A204.1 (cell line): ENCODE measurements around the gene PET100.

Experiments used
- FAIRE-seq: peaks from 2 replicates; lab custom pipeline; 2012; peaks lifted over from hg19 to GRCh38; lab: Jason Lieb, UNC

The PET100 gene

GRCh38 chr19:7612282-7613274 lies 17.0 kb upstream of the PET100 start:
- FAIRE-seq, result no peak

- FAIRE-seq, result no peak
These were observed 14.5 kb upstream of the PET100 start for GRCh38 chr19:7614859-7615741.

DNA sequence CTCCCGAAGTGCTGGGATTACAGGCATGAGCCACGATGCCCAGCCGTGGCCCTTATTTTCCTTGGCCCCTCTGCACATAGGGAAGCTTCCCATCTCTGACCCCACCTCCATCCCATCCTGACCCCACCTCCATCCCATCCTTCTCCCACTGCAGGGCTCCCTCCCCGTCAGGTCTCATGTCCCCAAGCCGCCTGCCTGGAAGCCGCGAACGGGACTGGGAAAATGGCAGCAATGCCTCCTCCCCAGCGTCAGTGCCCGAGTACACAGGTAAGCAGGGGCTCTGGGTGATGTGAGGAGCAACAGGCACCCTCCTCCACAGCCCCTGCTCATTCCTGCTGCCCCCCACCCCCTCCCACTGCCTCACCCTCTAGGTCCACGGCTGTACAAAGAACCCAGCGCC lies 12.4 kb upstream of the PET100 start:
- FAIRE-seq, result no peak

- FAIRE-seq, result no peak
These were observed 11.9 kb upstream of the PET100 start for GRCh38 chr19:7617735-7618134.

- no peak for FAIRE-seq
These were observed 11.2 kb upstream of the PET100 start for GRCh38 chr19:7618348-7618747.

GRCh38 chr19:7618771-7619510 lies 10.7 kb upstream of the PET100 start:
- no peak for FAIRE-seq

GRCh38 chr19:7619671-7620441 lies 9.7 kb upstream of the PET100 start:
- FAIRE-seq, result no peak

DNA sequence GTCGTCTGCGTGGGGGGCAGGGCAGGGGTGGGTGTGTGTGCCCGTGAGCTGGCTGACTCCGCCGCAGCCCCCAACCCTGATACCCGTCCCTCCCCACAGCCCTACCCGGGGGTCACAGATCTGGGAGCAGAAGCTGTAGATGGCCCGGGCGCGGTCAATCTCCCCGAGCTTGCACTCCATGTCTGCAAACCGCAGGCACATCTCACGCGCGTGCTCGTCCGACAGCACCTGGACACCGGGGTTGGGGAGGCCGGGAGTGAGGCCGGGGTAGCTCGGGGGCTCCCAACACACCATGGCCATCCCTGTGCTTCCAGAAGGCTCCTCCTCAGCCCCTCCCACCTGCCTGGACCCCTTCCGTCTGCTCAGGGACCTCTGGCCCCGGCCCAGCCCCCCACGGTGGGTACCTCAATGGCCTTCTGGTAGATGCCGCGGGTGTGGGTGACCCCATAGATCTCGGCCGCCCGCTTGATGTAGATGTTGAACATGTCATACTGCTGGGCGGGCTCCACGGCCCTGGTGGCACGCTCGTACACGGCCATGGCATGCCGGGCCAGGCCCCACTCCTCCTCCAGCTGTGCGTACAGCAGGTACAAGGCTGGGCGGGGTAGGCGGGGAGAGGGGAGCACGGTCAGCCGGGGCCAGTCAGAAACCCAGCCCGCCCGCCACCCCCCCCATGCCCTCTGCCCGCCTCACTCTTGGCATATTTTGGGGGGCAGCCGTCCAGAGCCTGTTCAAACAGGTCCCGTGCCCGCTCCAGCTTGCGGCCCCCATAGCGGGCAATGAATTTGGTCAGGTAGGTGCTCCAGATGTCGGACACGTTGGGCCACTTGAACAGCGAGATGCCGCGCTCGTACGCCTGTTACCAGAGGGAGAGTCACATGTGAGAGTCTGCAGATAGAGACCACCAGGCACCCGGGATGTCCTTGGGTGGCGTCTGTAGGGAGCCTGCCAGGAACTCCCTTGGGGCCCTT lies 8.9 kb upstream of the PET100 start:
- FAIRE-seq, result no peak

- FAIRE-seq, result no peak
These were observed 6.5 kb upstream of the PET100 start for GRCh38 chr19:7622933-7623685.

DNA sequence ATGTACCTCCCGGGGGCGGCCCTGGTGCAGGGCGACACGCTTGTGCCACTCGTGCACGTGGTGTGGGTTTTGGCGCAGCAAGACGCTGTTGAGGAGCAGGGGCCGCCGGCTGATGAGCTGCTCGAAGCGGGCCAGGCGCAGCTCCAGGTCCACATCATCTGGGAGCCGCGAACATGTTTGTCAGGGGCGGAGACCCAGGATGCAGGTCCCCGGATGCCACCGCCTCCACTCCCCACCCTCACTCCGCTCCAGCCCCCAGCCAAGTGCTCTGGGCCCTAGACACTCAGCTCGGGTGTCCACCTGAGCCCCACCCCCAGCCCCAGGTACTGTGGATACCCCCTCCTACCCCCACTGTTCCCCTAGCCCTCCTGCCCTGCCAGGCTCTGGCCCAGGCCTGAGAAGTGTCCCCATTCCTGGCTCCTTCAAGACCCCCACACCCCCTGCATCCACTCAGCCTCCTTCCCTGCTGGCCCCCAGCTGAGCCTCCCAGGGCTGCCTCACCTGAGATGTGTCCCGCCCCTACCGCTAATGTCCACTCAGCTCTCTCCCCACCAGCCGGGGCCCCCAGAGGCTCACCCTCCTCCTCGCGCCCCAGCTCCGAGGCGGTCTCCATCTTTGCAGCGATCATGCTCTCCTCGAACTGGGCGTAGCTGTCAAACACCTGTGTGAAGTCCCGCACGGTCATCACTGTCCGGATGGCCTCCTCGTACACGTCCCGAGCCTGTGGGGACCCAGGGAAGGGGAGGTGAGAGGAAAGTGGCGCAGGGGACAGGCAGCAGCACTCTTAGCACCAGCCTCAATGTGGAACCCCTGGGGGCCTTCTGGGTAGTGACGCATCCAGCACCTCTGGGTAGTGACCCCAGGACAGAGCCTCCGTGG lies 5.6 kb upstream of the PET100 start:
- FAIRE-seq, result no peak

- no peak for FAIRE-seq
These were observed 4.8 kb upstream of the PET100 start for GRCh38 chr19:7624810-7625209.

DNA sequence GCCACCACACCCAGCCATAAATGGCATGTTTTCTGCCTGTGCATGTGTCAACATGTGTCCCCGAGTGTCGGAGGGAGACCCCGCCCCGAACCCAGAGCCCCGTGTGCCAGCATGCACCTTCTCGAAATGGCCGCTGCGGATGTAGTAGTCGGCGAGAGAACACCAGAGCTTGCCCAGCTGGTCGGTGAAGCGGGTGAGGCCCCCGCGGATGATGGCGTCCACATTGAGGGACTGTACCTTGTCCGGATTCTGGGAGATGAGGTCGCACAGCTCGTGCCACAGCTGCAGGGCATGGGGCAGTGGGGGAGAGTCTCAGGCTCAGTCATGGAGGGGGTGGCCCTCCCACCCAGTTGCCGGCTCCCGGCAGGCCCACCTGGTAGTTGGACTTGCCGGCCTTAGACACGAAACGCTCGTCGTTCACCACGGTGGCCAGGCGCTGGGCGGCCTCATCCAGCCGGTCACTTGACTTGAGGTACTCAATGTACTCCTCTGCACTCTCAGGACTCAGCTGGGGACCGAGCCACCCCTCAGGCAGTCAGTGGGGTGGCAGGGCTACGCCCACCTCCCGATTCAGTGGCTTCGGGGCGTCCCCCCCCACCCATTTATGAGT lies 3.7 kb upstream of the PET100 start:
- FAIRE-seq, result no peak

GRCh38 chr19:7627166-7627565 lies 2.4 kb upstream of the PET100 start:
- FAIRE-seq, result no peak

DNA sequence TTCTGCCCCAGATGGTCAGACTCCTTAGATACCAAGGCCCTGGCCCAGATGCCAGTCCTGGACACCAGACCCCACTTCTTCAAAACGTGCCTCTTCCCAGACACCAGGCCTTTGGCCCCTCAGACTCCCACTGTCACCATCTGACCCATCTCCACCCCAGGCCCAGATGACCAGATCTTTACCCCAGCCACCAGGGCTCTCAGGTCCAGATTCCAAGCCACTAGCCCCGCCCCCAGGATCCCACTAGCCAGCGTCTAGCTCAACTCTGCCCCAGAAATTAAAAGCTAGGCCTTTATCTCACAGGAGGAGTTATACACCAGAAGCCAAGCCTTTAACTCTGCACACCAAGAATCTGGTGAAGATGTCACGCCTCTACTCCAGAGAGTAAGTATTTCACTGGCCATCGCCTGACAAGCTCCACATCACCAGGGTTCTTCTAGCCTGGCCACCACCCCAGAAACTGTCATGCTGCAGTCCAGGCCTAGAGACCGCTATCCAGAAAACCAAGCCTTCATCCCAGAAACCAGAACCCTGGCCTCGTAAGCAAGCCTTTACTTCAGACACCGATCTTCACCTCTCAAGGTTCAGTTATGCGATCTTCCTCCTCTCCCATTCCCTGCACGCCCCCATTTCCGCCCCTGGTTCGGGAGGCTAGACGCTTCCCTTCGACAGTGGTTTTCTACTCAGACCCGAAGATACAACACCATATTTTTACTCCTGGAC lies 843 bp upstream of the PET100 start:
- no peak for FAIRE-seq

DNA sequence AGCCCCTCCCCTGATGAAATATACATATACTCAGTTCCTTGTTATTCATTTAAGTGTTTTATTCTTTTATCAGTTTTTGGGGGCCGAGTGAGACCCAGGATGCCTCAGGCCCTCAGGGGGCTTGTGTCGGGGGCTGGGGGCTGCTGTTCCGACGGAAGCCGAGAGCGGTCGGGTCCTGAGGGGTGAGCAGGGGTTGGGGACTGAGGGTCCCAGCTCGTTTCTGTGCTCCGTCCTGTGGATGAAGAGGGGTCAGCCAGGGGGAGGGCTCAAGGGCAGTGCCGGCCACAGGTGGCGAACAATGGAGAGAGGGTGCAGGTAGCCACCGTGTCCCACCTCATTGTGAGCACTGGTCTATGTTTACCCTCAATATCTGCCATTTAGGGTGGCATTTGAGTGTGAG lies 2.0 kb downstream of the PET100 start:
- FAIRE-seq, result no peak

DNA sequence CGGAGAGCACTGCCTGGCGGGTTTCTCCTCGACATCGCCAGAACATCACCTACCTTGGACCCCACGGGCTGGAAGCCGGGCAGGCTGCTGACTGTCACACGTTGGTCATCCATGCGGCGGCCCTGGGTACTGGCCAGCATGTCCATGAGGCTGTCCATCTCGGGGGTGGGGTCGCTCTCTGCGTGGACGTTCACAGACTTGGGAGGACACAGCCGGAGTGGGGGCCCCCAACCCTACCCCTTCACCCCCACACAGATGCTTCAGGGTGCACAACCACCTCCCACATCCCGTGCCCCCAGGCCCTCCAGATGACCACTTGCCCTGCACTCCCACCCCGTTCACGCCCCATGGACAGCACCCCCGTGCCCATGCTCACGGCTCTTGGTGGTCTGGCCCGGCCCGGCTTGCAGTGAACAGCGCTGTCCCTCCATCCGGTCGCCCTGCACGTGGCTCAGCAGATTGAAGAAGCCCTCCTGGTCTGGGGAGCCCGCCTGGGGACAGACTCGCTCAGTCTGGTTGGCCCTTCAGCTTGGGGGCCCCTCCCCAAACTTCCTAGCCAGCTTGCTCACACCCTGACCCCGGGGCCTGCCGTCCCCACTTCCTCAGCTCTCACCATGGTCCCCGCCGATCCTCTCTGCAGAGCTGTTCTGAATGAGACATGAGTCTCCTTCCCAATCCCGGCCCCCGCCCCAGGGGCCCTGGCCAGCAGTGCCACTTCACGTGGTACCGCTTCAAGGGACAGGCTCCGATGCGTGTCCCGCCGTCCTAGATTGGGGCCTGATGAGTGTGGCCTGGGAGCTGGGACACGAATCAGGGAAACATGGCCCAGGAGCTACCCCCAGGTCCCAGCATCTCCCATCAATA lies 3.0 kb downstream of the PET100 start:
- FAIRE-seq, result no peak
